Keratinocyte (primary cell): Measurements from ENCODE around the gene HNRNPLL. TPM values are rescaled to one million over a fixed set of nuclear protein-coding genes. Genes with fewer than 3 reads are reported as not detected.

Experiments
- DNase-seq: peaks from one replicate; pipeline ENCODE4 v3.0.0-alpha.2; 2011; ENCODE audit warnings: low read depth, missing footprints, low spot score
- FAIRE-seq: peaks from 2 replicates; lab custom pipeline; 2011; peaks lifted over from hg19 to GRCh38; lab: Jason Lieb, UNC
- H2AFZ ChIP-seq: 2 replicates; pipeline ENCODE4 v1.6.0; 2012; ENCODE audit warnings: low read length, control low read depth, inconsistent platforms; ENCODE audit not compliant: control insufficient read depth
- H3K27ac ChIP-seq: 2 replicates; pipeline ENCODE4 v1.5.1; 2011; ENCODE audit warnings: low read length; ENCODE audit not compliant: control insufficient read depth, insufficient read depth
- H3K27me3 ChIP-seq: 3 replicates; pipeline ENCODE4 v1.6.0; 2011; ENCODE audit warnings: low read length; ENCODE audit not compliant: control insufficient read depth, insufficient read depth; ENCODE audit errors: extremely low read depth
- H3K36me3 ChIP-seq, 2 experiments: 2 replicates in 1 of 2; 3 replicates in 1 of 2; pipeline ENCODE4 v1.5.1; 2011; ENCODE audit warnings: low read length in 2 of 2, mild to moderate bottlenecking in 1 of 2; ENCODE audit not compliant: control insufficient read depth in 2 of 2, insufficient read depth in 2 of 2; ENCODE audit errors: extremely low read depth in 1 of 2
- H3K4me1 ChIP-seq: 3 replicates; pipeline ENCODE4 v1.5.1; 2011; ENCODE audit warnings: low read length; ENCODE audit not compliant: control insufficient read depth, insufficient read depth; ENCODE audit errors: extremely low read depth
- H3K4me2 ChIP-seq: 3 replicates; pipeline ENCODE4 v1.6.0; 2011; ENCODE audit warnings: low read depth, low read length; ENCODE audit not compliant: control insufficient read depth, insufficient read depth; ENCODE audit errors: extremely low read depth
- H3K4me3 ChIP-seq, 3 experiments: fragments of 200-600 bp in 1 of 3; sonication (generic) in 1 of 3; 2 replicates in 2 of 3; 3 replicates in 1 of 3; pipeline ENCODE4 v1.5.1; 2011 to 2016; ENCODE audit warnings: low read length in 3 of 3, mild to moderate bottlenecking in 3 of 3, control low read depth in 2 of 3, inconsistent platforms in 1 of 3, low read depth in 1 of 3, mixed read lengths in 1 of 3, mixed run types in 1 of 3, moderate library complexity in 1 of 3; ENCODE audit not compliant: control insufficient read depth in 2 of 3, insufficient read depth in 2 of 3; ENCODE audit errors: extremely low read depth in 1 of 3
- H3K79me2 ChIP-seq: 2 replicates; pipeline ENCODE4 v1.6.0; 2012; ENCODE audit warnings: low read length; ENCODE audit not compliant: control insufficient read depth, insufficient read depth
- H3K9ac ChIP-seq: 3 replicates; pipeline ENCODE4 v1.6.0; 2011; ENCODE audit warnings: low read length; ENCODE audit not compliant: control insufficient read depth, insufficient read depth; ENCODE audit errors: extremely low read depth
- H3K9me1 ChIP-seq: 3 replicates; pipeline ENCODE4 v1.6.0; 2011; ENCODE audit warnings: low read length; ENCODE audit not compliant: control insufficient read depth, insufficient read depth; ENCODE audit errors: extremely low read depth
- H3K9me3 ChIP-seq: 2 replicates; pipeline ENCODE4 v1.5.1; 2012; ENCODE audit warnings: low read depth, low read length; ENCODE audit not compliant: control insufficient read depth
- H4K20me1 ChIP-seq: 3 replicates; pipeline ENCODE4 v1.6.0; 2011; ENCODE audit warnings: low read length; ENCODE audit not compliant: control insufficient read depth, insufficient read depth; ENCODE audit errors: extremely low read depth
- CTCF ChIP-seq, 3 experiments: IDR thresholded peaks in 1 of 3; conservative IDR thresholded peaks in 1 of 3; optimal IDR thresholded peaks in 1 of 3; 2 replicates in 2 of 3; 3 replicates in 1 of 3; pipeline versions ENCODE3 to v1.5.1; 2011; ENCODE audit warnings: low read length in 3 of 3, mild to moderate bottlenecking in 3 of 3, moderate library complexity in 2 of 3, control low read depth in 1 of 3, inconsistent platforms in 1 of 3; ENCODE audit not compliant: insufficient read depth in 2 of 3; ENCODE audit errors: extremely low read depth in 1 of 3
- EZH2 ChIP-seq: IDR thresholded peaks from one replicate; pipeline ENCODE4 v1.6.1; 2012; ENCODE audit warnings: inconsistent platforms, mild to moderate bottlenecking, low read length, moderate library complexity
- dilution Hi-C: fragments of 300-500 bp; cut with MboI; formaldehyde crosslinking; loops from one replicate; pipeline ENCODE4 v1.7.0; 2020; ENCODE audit warnings: low sequenced_read_pairs; ENCODE audit not compliant: extremely low pct_ligation_motif_present
- polyA plus RNA-seq, 5 experiments: library from polyadenylated mRNA; depleted of rRNA in 3 of 5; stranded (reverse) in 3 of 5; stranded (forward) in 1 of 5; unstranded in 1 of 5; fragments of >200 nt; gene quantifications; 1 replicate in 1 of 5; 2 replicates in 3 of 5; 3 replicates in 1 of 5; pipeline versions ENCODE4 v1.2.1 to v1.2.3, GENCODE V29; 2011 to 2012; ENCODE audit warnings: missing spikeins in 2 of 5, low read depth in 1 of 5, low replicate concordance in 1 of 5

HNRNPLL gene
- polyA plus RNA-seq, 1 donor (not counting 4 experiments of a cell fraction or from before 2014, with no cell fraction given): 53.8 TPM

GRCh38 chr2:38619458-38620164, 16.9 kb upstream of the HNRNPLL start:
- peaks cover 8% of the 10 kb centered on the region for H3K4me1 ChIP-seq

GRCh38 chr2:38617301-38617700, 14.6 kb upstream of the HNRNPLL start:
- Histone ChIP-seq H3K9me3 (no peaks in the 10 kb centered on the region), H3K4me1 (peaks cover 8% of the 10 kb centered on the region), H3K4me3 (no peak overlapping the region), H3K36me3 (no peaks in the 10 kb centered on the region), H2AFZ (no peak overlapping the region), H3K27ac (no peak overlapping the region), H3K27me3 (no peaks in the 10 kb centered on the region), H4K20me1 (no peaks in the 10 kb centered on the region), H3K9ac (no peak overlapping the region), H3K9me1 (no peaks in the 10 kb centered on the region), H3K79me2 (no peaks in the 10 kb centered on the region), H3K4me2 (no peak overlapping the region)
- no peak for DNase-seq
- no peak for FAIRE-seq
- TF ChIP-seq EZH2 (no peak), CTCF (optimal IDR thresholded peaks at IDR 0.05 in 1 of 3, IDR thresholded peaks at IDR 0.05 in 1 of 3, conservative IDR thresholded peaks at IDR 0.05 in 1 of 3; ENCODE audit: extremely low read depth in 1 of 3, insufficient read depth in 2 of 3, low read length in 3 of 3) (no peak)
- dilution Hi-C loops: loop anchor here (25.0 kb wide), 1 partner anchor 95 kb away; no protein-coding TSS in a partner anchor

More at GRCh38 chr2:38619458-38620164, 16.9 kb upstream of the HNRNPLL start:
- dilution Hi-C loops: loop anchor here (25.0 kb wide), 1 partner anchor 93 kb away; no protein-coding TSS in a partner anchor
- no peak overlapping the region for H3K9ac ChIP-seq
- H3K79me2 ChIP-seq: no peaks in the 10 kb centered on the region
- H3K27me3 ChIP-seq: no peaks in the 10 kb centered on the region
- no peak overlapping the region for H3K27ac ChIP-seq
- no peaks in the 10 kb centered on the region for H3K36me3 ChIP-seq
- TF ChIP-seq EZH2 (no peak), CTCF (optimal IDR thresholded peaks at IDR 0.05 in 1 of 3, IDR thresholded peaks at IDR 0.05 in 1 of 3, conservative IDR thresholded peaks at IDR 0.05 in 1 of 3; ENCODE audit: extremely low read depth in 1 of 3, insufficient read depth in 2 of 3, low read length in 3 of 3) (no peak)
- FAIRE-seq (no peak), DNase-seq (no peak)
- H3K4me3 ChIP-seq: no peak overlapping the region
- H4K20me1 ChIP-seq: no peaks in the 10 kb centered on the region
- H2AFZ ChIP-seq: no peak overlapping the region
- H3K4me2 ChIP-seq: no peak overlapping the region
- H3K9me3 ChIP-seq: no peaks in the 10 kb centered on the region
- no peaks in the 10 kb centered on the region for H3K9me1 ChIP-seq
